HG03196 (cell line): ENCODE results near the gene DCLK1.
"Not testable (repeated sequence)": the region's sequence is repeated elsewhere in the genome, so short reads cannot be mapped to it uniquely, and the experiment has no call there.

Experiments used
- ATAC-seq: cut with Tn5 transposase; IDR thresholded peaks from one replicate; pipeline ENCODE4 v1.9.1; 2021; ENCODE audit not compliant: unreplicated experiment

DCLK1 gene

GRCh38 chr13:36088001-36088400 is 43.2 kb downstream of the DCLK1 start:
- ATAC-seq = no peak

- ATAC-seq = no peak
Observed at GRCh38 chr13:36086117-36086516, 45.1 kb downstream of the DCLK1 start.

GRCh38 chr13:36084131-36084530 is 47.1 kb downstream of the DCLK1 start:
- ATAC-seq = no peak

- no peak for ATAC-seq
Observed at GRCh38 chr13:36082806-36083205, 48.4 kb downstream of the DCLK1 start.

- no peak for ATAC-seq
Observed at GRCh38 chr13:36082396-36082795, 48.8 kb downstream of the DCLK1 start.

- no peak for ATAC-seq
Observed at GRCh38 chr13:36076211-36076610, 55.0 kb downstream of the DCLK1 start.

GRCh38 chr13:36074659-36075058 is 56.5 kb downstream of the DCLK1 start:
- ATAC-seq = no peak

- no peak for ATAC-seq
Observed at GRCh38 chr13:36072152-36072935, 58.8 kb downstream of the DCLK1 start.

- not testable (repeated sequence) for ATAC-seq
Observed at GRCh38 chr13:36070504-36071192, 60.5 kb downstream of the DCLK1 start.

GRCh38 chr13:36069881-36070366 is 61.3 kb downstream of the DCLK1 start:
- ATAC-seq = no peak

- no peak for ATAC-seq
Observed at GRCh38 chr13:36068991-36069390, 62.2 kb downstream of the DCLK1 start.

- no peak for ATAC-seq
Observed at GRCh38 chr13:36068566-36068965, 62.6 kb downstream of the DCLK1 start.

GRCh38 chr13:36067746-36068381 is 63.3 kb downstream of the DCLK1 start:
- ATAC-seq = no peak

GRCh38 chr13:36062249-36062648 is 68.9 kb downstream of the DCLK1 start:
- no peak for ATAC-seq

GRCh38 chr13:36061621-36062020 is 69.6 kb downstream of the DCLK1 start:
- no peak for ATAC-seq

- no peak for ATAC-seq
Observed at GRCh38 chr13:36061054-36061453, 70.1 kb downstream of the DCLK1 start.

GRCh38 chr13:36059321-36059720 is 71.9 kb downstream of the DCLK1 start:
- ATAC-seq = no peak

- no peak for ATAC-seq
Observed at GRCh38 chr13:36058116-36058515, 73.1 kb downstream of the DCLK1 start.

GRCh38 chr13:36057547-36057946 is 73.6 kb downstream of the DCLK1 start:
- no peak for ATAC-seq

GRCh38 chr13:36057041-36057440 is 74.1 kb downstream of the DCLK1 start:
- no peak for ATAC-seq

- no peak for ATAC-seq
Observed at GRCh38 chr13:36055366-36055765, 75.8 kb downstream of the DCLK1 start.

GRCh38 chr13:36054041-36054440 is 77.1 kb downstream of the DCLK1 start:
- ATAC-seq = no peak
